Ramos (cell line): ENCODE data around the gene AHCYL1.
"Not testable (repeated sequence)": the region's sequence is repeated elsewhere in the genome, so short reads cannot be mapped to it uniquely, and the experiment has no call there.

Source experiments
- in situ Hi-C: fragments of 300-500 bp; cut with MboI; formaldehyde crosslinking; loops from one replicate; pipeline ENCODE4 v1.14.3; 2022; ENCODE audit warnings: low sequenced_read_pairs; ENCODE audit not compliant: unreplicated experiment

The AHCYL1 gene

GRCh38 chr1:109984456-109985246 is at the start of gene AHCYL1:
TSS of gene AHCYL1 (plus strand) at chr1:109984765. CDS start at chr1:109985053, 288 bp downstream.
- in situ Hi-C loops, result loop anchor here (5.0 kb wide), 3 partner anchors 207 to 437 kb away; partner anchors contain the start of gene GNAI3

- in situ Hi-C loops, result no loop called here
Measured at GRCh38 chr1:109935451-109935900, 49.1 kb upstream of the AHCYL1 start.

DNA sequence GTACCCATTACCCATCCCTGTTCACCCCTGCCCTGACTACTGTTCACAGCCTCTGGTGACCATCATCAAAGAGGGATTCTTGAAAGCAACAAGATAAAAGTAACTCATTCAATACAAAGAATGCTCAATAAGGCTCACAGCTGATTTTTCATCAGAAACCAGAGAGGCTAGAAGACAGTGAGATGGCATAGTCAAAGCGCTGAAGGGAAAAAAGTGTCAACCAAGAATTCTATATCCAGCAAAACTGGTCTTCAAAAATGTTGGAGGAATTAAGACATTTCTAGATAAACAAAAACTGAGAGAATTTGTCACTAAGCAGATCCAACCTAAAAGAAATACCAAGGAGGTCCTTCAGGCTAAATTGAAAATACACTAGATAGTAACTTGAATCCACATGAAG is 46.8 kb upstream of the AHCYL1 start:
- in situ Hi-C loops, result no loop called here

DNA sequence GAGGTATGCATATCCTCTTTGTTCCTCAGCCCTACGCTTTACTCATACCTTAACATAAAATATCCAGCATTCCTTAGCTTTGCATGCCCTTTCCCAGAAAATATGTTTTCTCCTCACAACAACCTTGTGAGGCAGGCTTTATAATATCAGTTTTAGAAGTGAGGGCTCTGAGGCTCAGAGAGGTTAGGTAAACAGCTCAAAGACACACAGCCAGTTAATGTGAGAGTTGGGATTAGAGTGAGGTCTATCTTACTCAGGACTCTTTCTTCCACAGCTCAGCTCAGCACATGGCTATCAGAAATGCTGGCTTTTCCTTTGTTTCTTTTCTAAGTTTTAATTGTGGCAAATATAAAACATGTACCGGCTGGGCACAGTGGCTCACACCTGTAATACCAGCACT is 46.0 kb upstream of the AHCYL1 start:
- in situ Hi-C loops, result no loop called here

- in situ Hi-C loops, result no loop called here
Measured at GRCh38 chr1:109942434-109942833, 42.1 kb upstream of the AHCYL1 start.

DNA sequence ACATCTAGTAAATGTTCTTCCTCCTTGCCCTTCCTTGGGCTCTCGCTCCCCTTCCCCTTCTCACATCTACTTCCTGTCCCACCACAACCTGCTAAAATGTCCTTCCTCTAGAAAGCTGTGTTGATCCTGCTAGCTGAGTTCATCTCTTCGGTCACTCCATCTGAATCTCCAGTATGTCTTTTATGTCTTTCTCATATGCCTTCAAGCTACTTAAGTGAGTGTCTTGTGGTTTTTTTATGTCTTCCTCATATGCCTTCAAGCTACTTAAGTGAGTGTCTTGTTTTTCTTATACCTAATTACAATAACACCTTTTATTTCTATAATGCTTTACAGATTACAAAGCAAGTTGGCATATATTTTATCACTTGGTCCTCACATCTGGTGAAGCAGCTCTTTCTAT is 40.0 kb upstream of the AHCYL1 start:
- in situ Hi-C loops, result no loop called here

DNA sequence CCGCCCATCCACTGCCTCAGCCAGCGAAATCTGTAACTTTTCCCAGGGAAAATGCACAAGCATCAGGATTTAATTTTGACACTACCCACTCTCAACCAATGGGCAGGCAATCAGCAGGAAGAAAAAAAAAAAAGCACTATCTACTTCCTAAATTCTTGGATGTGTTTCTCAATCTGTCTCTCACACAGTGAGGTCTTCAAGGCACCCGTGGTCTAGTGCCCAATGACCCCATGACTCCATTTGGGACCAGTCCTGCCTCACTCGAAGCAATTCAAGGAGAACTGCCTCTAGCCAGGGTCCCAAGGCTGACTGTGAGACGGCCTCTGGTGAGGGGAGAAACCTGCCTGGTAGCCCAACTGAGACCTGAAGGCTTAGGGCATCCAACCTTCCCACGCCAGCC is 38.1 kb upstream of the AHCYL1 start:
- in situ Hi-C loops, result no loop called here

DNA sequence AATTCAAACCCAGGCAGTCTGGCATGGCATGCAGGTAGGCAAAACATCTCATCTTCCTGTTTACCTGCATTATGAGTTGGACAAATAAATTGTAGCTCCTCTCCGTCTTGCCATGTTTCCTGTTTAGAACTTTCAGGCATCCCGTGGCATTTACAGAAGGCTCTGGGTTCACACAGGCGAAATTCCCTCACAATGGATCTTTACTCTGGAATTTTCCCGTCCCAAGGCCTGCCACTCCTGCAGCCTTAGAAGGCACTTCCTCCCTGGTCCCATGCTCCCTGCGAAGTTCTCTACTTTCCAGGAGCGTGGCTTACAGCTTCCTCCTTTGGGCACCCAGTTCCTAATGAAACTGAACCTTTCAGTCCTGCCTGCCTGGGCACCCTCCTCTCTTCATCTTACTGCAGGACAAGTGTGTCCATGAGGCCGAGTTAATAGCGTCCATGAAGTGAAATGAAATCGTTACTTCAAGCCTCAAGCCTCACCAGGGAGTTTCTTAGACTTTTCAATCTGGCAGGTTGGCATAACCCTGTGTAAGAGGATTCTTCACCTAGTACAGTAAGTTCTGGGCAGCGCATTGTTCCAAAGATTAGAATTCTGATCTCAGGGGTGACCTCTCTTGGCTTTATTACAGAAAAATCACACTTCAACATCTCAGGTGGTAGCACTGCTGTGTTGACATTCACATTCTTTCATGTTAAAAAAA is 36.8 kb upstream of the AHCYL1 start:
- in situ Hi-C loops, result no loop called here

- in situ Hi-C loops, result no loop called here
Measured at GRCh38 chr1:109948285-109948630, 36.3 kb upstream of the AHCYL1 start.

GRCh38 chr1:109950038-109950437 is 34.5 kb upstream of the AHCYL1 start:
- in situ Hi-C loops, result no loop called here

- in situ Hi-C loops, result no loop called here
Measured at GRCh38 chr1:109950509-109950908, 34.1 kb upstream of the AHCYL1 start.

DNA sequence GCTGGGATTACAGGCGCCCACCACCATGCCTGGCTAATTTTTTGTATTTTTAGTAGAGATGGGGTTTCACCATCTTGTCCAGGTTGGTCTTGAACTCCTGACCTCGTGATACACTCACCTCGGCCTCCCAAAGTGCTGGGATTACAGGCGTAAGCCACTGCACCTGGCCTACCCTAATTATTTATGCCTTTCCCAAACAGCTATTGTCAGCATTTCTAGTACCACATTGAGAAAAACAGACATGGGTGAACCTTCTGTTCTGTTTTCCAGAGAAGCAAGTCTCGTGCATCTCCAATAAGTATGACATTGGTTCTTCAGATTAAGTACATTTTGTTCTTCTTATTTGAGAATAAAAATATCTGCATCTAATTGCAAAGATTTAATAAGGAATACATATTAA is 33.1 kb upstream of the AHCYL1 start:
- in situ Hi-C loops, result not testable (repeated sequence)

DNA sequence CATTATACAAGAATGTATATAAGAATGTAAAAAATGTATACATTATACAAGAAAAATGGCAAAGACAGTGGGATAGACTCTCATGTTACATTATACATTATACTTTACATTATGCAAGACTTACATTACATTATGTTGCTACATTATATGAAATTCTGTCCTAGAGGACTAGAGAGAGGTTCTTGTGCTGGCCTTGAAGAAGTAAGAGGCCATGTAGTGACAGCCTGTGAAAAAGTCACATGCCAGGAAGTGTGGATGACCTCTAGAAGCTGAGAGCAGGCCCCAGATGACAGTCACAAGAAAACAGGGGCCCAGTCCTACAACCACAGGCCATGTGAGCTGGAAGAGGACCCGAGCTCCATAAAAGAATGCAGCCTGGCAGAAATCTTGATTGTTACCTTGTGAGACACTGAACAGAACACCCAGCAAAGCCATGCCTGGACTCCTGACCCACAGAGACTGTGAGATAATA is 30.5 kb upstream of the AHCYL1 start:
- in situ Hi-C loops, result no loop called here

DNA sequence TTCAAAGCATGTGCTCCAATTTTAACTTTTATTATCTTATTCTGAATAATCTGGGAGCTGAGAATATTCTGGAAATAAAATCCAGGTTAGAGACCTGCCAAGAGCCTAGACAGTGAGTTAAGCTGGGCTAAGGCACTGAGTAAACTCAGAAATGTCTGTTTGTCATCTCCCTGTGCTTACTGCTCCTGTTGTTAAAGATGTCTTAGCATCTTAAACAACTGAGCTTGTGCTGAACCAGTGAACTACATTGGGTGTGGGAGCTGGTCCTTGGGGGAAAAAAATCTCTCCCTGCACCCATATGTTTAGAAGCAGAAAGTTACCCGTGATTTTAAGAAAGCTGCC is 25.0 kb upstream of the AHCYL1 start:
- in situ Hi-C loops, result no loop called here

- in situ Hi-C loops, result no loop called here
Measured at GRCh38 chr1:109959974-109960744, 24.4 kb upstream of the AHCYL1 start.

DNA sequence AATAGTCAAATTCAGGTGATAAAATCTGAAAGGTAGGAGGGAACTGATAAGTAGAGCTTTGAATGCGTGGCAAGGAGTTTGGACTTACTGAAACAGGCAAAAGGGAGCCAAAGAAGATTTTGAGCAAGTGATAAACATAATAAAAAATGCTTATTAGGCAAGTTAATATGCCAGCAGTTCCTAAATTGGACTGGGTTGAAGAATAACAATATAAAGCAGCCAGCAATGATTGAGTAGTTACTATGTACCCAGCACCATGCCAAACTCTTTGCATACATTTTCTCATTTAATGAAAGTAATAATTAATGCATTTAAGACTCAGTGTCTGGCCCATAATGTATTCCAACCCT is 23.8 kb upstream of the AHCYL1 start:
- in situ Hi-C loops, result no loop called here

GRCh38 chr1:109963864-109964263 is 20.7 kb upstream of the AHCYL1 start:
- in situ Hi-C loops, result no loop called here

- in situ Hi-C loops, result no loop called here
Measured at GRCh38 chr1:109969146-109969829, 15.3 kb upstream of the AHCYL1 start.

GRCh38 chr1:109969907-109970306 is 14.7 kb upstream of the AHCYL1 start:
- in situ Hi-C loops, result no loop called here

- in situ Hi-C loops, result no loop called here
Measured at GRCh38 chr1:109971559-109971958, 13.0 kb upstream of the AHCYL1 start.
